Adipose tissue (tissue), 3 donors: Measurements from ENCODE around the gene EPS8L1. TPM values are rescaled to one million over a fixed set of nuclear protein-coding genes. Genes with fewer than 3 reads are reported as not detected.
"Not testable (repeated sequence)": the region's sequence is repeated elsewhere in the genome, so short reads cannot be mapped to it uniquely, and the experiment has no call there.

Source experiments
- H3K27ac ChIP-seq: one replicate; pipeline ENCODE4 v1.5.1; 2013; ENCODE audit warnings: low read depth, low read length
- WGBS, 3 donors: extraction: QIAGEN DNeasy Blood & Tissue Kit; methylation state at CpG; one replicate each; pipeline ENCODE4 v1.1.7; 2013; 5-methylcytosine and 5-hydroxymethylcytosine counted together
- polyA plus RNA-seq, 3 donors: library from polyadenylated mRNA; stranded (reverse); fragments of 200-250 nt; gene quantifications; one replicate each; pipeline ENCODE4 v1.2.3, GENCODE V29; 2013
- donor health status: healthy with polysubstance abuse.
- donor health status: Bipolar disorder and iron deficiency.
- donor health status: healthy.

EPS8L1 gene
- polyA plus RNA-seq = 10 to 100 TPM in 1 of 3 donors, 1 to 10 TPM in 2; 7.8 to 13.3 (median 9.1) TPM

- 18 to 37% (median 24%) methylated on average over 18 of the region's 18 CpGs for WGBS, 3 donors
- H3K27ac ChIP-seq = no peak within 1 kb of the TSS
Observed at GRCh38 chr19:55075371-55075998, at the start of gene EPS8L1. TSS of gene EPS8L1 (plus strand) at chr19:55075869. CDS start at chr19:55076445, 576 bp downstream.

- H3K27ac ChIP-seq = not testable (repeated sequence)
- WGBS, 3 donors = 60 to 71% (median 70%) methylated on average over 2 to 10 of the region's 12 CpGs
Observed at GRCh38 chr19:55027140-55027471, 48.6 kb upstream of the EPS8L1 start.

- H3K27ac ChIP-seq = no peak overlapping the region
- WGBS, 3 donors = 76 to 82% (median 77%) methylated on average over 20 to 21 of the region's 21 CpGs
Observed at GRCh38 chr19:55027472-55028337, 48.0 kb upstream of the EPS8L1 start.

GRCh38 chr19:55028757-55029156 is 46.9 kb upstream of the EPS8L1 start:
- no peak overlapping the region for H3K27ac ChIP-seq
- 82 to 89% (median 86%) methylated on average over 7 of the region's 7 CpGs for WGBS, 3 donors

- 76 to 93% (median 82%) methylated on average over 7 of the region's 7 CpGs for WGBS, 3 donors
- H3K27ac ChIP-seq = no peak overlapping the region
Observed at GRCh38 chr19:55031178-55031577, 44.5 kb upstream of the EPS8L1 start.

- no peak overlapping the region for H3K27ac ChIP-seq
- WGBS, 3 donors = 86 to 94% (median 90%) methylated on average over 22 of the region's 22 CpGs
Observed at GRCh38 chr19:55032170-55032800, 43.4 kb upstream of the EPS8L1 start.

- not testable (repeated sequence) for H3K27ac ChIP-seq
- WGBS, 3 donors = 88 to 95% (median 95%) methylated on average over 56 to 68 of the region's 70 CpGs
Observed at GRCh38 chr19:55032976-55033643, 42.6 kb upstream of the EPS8L1 start.

- no peak overlapping the region for H3K27ac ChIP-seq
- 93 to 96% (median 93%) methylated on average over 13 of the region's 13 CpGs for WGBS, 3 donors
Observed at GRCh38 chr19:55034751-55035150, 40.9 kb upstream of the EPS8L1 start.

- WGBS, 3 donors = 89 to 97% (median 91%) methylated on average over 2 of the region's 2 CpGs
- no peak overlapping the region for H3K27ac ChIP-seq
Observed at GRCh38 chr19:55036058-55036457, 39.6 kb upstream of the EPS8L1 start.

- H3K27ac ChIP-seq = not testable (repeated sequence)
- WGBS, 3 donors = 85 to 91% (median 88%) methylated on average over 6 of the region's 6 CpGs
Observed at GRCh38 chr19:55037603-55038002, 38.1 kb upstream of the EPS8L1 start.

- 84 to 90% (median 86%) methylated on average over 12 of the region's 12 CpGs for WGBS, 3 donors
- not testable (repeated sequence) for H3K27ac ChIP-seq
Observed at GRCh38 chr19:55040654-55041053, 35.0 kb upstream of the EPS8L1 start.

GRCh38 chr19:55041244-55041626 is 34.4 kb upstream of the EPS8L1 start:
- 80 to 88% (median 83%) methylated on average over 10 of the region's 10 CpGs for WGBS, 3 donors
- no peak overlapping the region for H3K27ac ChIP-seq

- 31 to 66% (median 50%) methylated on average over 30 of the region's 30 CpGs for WGBS, 3 donors
- no peak overlapping the region for H3K27ac ChIP-seq
Observed at GRCh38 chr19:55041627-55042343, 33.9 kb upstream of the EPS8L1 start.

GRCh38 chr19:55042344-55042678 is 33.4 kb upstream of the EPS8L1 start:
- 70 to 84% (median 75%) methylated on average over 9 of the region's 9 CpGs for WGBS, 3 donors
- no peak overlapping the region for H3K27ac ChIP-seq

- no peak overlapping the region for H3K27ac ChIP-seq
- 66 to 82% (median 75%) methylated on average over 11 of the region's 11 CpGs for WGBS, 3 donors
Observed at GRCh38 chr19:55042688-55043087, 33.0 kb upstream of the EPS8L1 start.

- 74 to 92% (median 87%) methylated on average over 5 of the region's 5 CpGs for WGBS, 3 donors
Observed at GRCh38 chr19:55044286-55044685, 31.4 kb upstream of the EPS8L1 start.

GRCh38 chr19:55044771-55045716 is 30.6 kb upstream of the EPS8L1 start:
- WGBS, 3 donors = 94 to 95% (median 95%) methylated on average over 28 to 30 of the region's 30 CpGs
- H3K27ac ChIP-seq = no peak overlapping the region

More at GRCh38 chr19:55044286-55044685, 31.4 kb upstream of the EPS8L1 start:
- H3K27ac ChIP-seq = no peak overlapping the region
